ENCODE measurements around the gene PDE2A. TPM values are rescaled to one million over a fixed set of nuclear protein-coding genes. Genes with fewer than 3 reads are reported as not detected.
A peak's percentile ranks its signal among the peaks of the same experiment; 100 is the strongest.

The PDE2A gene
- total RNA-seq, 2 experiments from 2014 or later = 0.83 TPM; not detected in 1

- Mint-ChIP-seq H3K4me1 (peaks cover 11% of the 10 kb centered on the region), H3K4me3 (no peak overlapping the region), H3K9me3 (no peaks in the 10 kb centered on the region), H3K27ac (peak overlapping the region; percentile 42), H3K36me3 (peaks cover 19% of the 10 kb centered on the region), H3K27me3 (no peaks in the 10 kb centered on the region)
- DNase-seq (no peak), ATAC-seq (ENCODE audit: low read depth) (no peak)
- POLR2A ChIA-PET = no interaction called here
These were observed 38.0 kb upstream of the PDE2A start for GRCh38 chr11:72712168-72712751.

- Mint-ChIP-seq H3K27ac (no peak overlapping the region), H3K4me3 (no peak overlapping the region), H3K27me3 (no peaks in the 10 kb centered on the region), H3K4me1 (peaks cover 9% of the 10 kb centered on the region), H3K36me3 (peaks cover 23% of the 10 kb centered on the region), H3K9me3 (no peaks in the 10 kb centered on the region)
- no peak for DNase-seq
- POLR2A ChIA-PET = no interaction called here
- no peak for ATAC-seq (ENCODE audit: low read depth)
These were observed 36.9 kb upstream of the PDE2A start for GRCh38 chr11:72711141-72711540.

- Mint-ChIP-seq H3K4me3 (no peak overlapping the region), H3K4me1 (peaks cover 7% of the 10 kb centered on the region), H3K27me3 (no peaks in the 10 kb centered on the region), H3K27ac (no peak overlapping the region), H3K9me3 (no peaks in the 10 kb centered on the region), H3K36me3 (peaks cover 25% of the 10 kb centered on the region)
- POLR2A ChIA-PET = no interaction called here
- ATAC-seq (ENCODE audit: low read depth) (no peak), DNase-seq (no peak)
These were observed 36.1 kb upstream of the PDE2A start for GRCh38 chr11:72710278-72710677.

- Mint-ChIP-seq H3K36me3 (peaks cover 25% of the 10 kb centered on the region), H3K27me3 (no peaks in the 10 kb centered on the region), H3K9me3 (no peaks in the 10 kb centered on the region), H3K4me1 (peaks cover 3% of the 10 kb centered on the region), H3K27ac (no peak overlapping the region), H3K4me3 (no peak overlapping the region)
- DNase-seq = no peak
- POLR2A ChIA-PET = interaction anchor here (0.7 kb wide), 1 partner anchor 275 kb away, joined by 4 read pairs; the partner anchor contains the start of gene CLPB
- ATAC-seq (ENCODE audit: low read depth) = no peak
These were observed 35.4 kb upstream of the PDE2A start for GRCh38 chr11:72709478-72710238.

GRCh38 chr11:72707032-72707431 is 32.8 kb upstream of the PDE2A start:
- H3K9me3 Mint-ChIP-seq = no peaks in the 10 kb centered on the region
- ATAC-seq (ENCODE audit: low read depth) (no peak), DNase-seq (no peak)
- H3K27ac Mint-ChIP-seq = no peak overlapping the region
- peaks cover 21% of the 10 kb centered on the region for H3K36me3 Mint-ChIP-seq
- H3K27me3 Mint-ChIP-seq = no peaks in the 10 kb centered on the region
- peaks cover 3% of the 10 kb centered on the region for H3K4me1 Mint-ChIP-seq
- H3K4me3 Mint-ChIP-seq = no peak overlapping the region
- POLR2A ChIA-PET = no interaction called here

- no peak overlapping the region for H3K27ac Mint-ChIP-seq
These were observed 32.4 kb upstream of the PDE2A start for GRCh38 chr11:72706579-72706978.

GRCh38 chr11:72705442-72706365 is 31.5 kb upstream of the PDE2A start:
- POLR2A ChIA-PET = interaction anchor here (0.6 kb wide), 1 partner anchor 20 kb away, joined by 3 read pairs; no protein-coding TSS in a partner anchor
- Mint-ChIP-seq H3K27me3 (no peaks in the 10 kb centered on the region), H3K9me3 (no peaks in the 10 kb centered on the region), H3K4me3 (no peak overlapping the region), H3K36me3 (peaks cover 22% of the 10 kb centered on the region), H3K4me1 (peaks cover 3% of the 10 kb centered on the region), H3K27ac (no peak overlapping the region)
- DNase-seq (no peak), ATAC-seq (ENCODE audit: low read depth) (no peak)

More at GRCh38 chr11:72706579-72706978, 32.4 kb upstream of the PDE2A start:
- POLR2A ChIA-PET = interaction anchor here (0.6 kb wide), 1 partner anchor 19 kb away, joined by 3 read pairs; no protein-coding TSS in a partner anchor
- no peak overlapping the region for H3K4me3 Mint-ChIP-seq
- H3K4me1 Mint-ChIP-seq = peaks cover 3% of the 10 kb centered on the region
- no peaks in the 10 kb centered on the region for H3K27me3 Mint-ChIP-seq
- H3K36me3 Mint-ChIP-seq = peaks cover 21% of the 10 kb centered on the region
- no peak for ATAC-seq (ENCODE audit: low read depth)
- H3K9me3 Mint-ChIP-seq = no peaks in the 10 kb centered on the region
- no peak for DNase-seq

- POLR2A ChIA-PET = no interaction called here
- H3K27me3 Mint-ChIP-seq = no peaks in the 10 kb centered on the region
- H3K27ac Mint-ChIP-seq = peak overlapping the region; percentile 49
- no peak overlapping the region for H3K4me3 Mint-ChIP-seq
- H3K4me1 Mint-ChIP-seq = peaks cover 3% of the 10 kb centered on the region
- no peak for DNase-seq
- no peak for ATAC-seq (ENCODE audit: low read depth)
- H3K9me3 Mint-ChIP-seq = no peaks in the 10 kb centered on the region
- peaks cover 27% of the 10 kb centered on the region for H3K36me3 Mint-ChIP-seq
These were observed 30.6 kb upstream of the PDE2A start for GRCh38 chr11:72704783-72705265.

- ATAC-seq (ENCODE audit: low read depth) = no peak
- DNase-seq = no peak
- H3K27ac Mint-ChIP-seq = no peak overlapping the region
- H3K27me3 Mint-ChIP-seq = no peaks in the 10 kb centered on the region
- POLR2A ChIA-PET = interaction anchor here (0.9 kb wide), 1 partner anchor 89 kb away, joined by 4 read pairs; no protein-coding TSS in a partner anchor
- H3K9me3 Mint-ChIP-seq = no peaks in the 10 kb centered on the region
- H3K36me3 Mint-ChIP-seq = peaks cover 25% of the 10 kb centered on the region
- peaks cover 1% of the 10 kb centered on the region for H3K4me1 Mint-ChIP-seq
- H3K4me3 Mint-ChIP-seq = no peak overlapping the region
These were observed 30.0 kb upstream of the PDE2A start for GRCh38 chr11:72704028-72704782.

GRCh38 chr11:72703267-72704008 is 29.2 kb upstream of the PDE2A start:
- no peaks in the 10 kb centered on the region for H3K9me3 Mint-ChIP-seq
- H3K4me3 Mint-ChIP-seq = no peak overlapping the region
- H3K27me3 Mint-ChIP-seq = no peaks in the 10 kb centered on the region
- H3K36me3 Mint-ChIP-seq = peaks cover 27% of the 10 kb centered on the region
- no peak overlapping the region for H3K27ac Mint-ChIP-seq
- ATAC-seq (ENCODE audit: low read depth) (no peak), DNase-seq (no peak)
- peaks cover 1% of the 10 kb centered on the region for H3K4me1 Mint-ChIP-seq
- POLR2A ChIA-PET = interaction anchor here (0.9 kb wide), 1 partner anchor 89 kb away, joined by 4 read pairs; no protein-coding TSS in a partner anchor

- peaks cover 1% of the 10 kb centered on the region for H3K4me1 Mint-ChIP-seq
- ATAC-seq (ENCODE audit: low read depth) (no peak), DNase-seq (no peak)
- H3K9me3 Mint-ChIP-seq = no peaks in the 10 kb centered on the region
- H3K4me3 Mint-ChIP-seq = no peak overlapping the region
- H3K36me3 Mint-ChIP-seq = peaks cover 27% of the 10 kb centered on the region
- no peak overlapping the region for H3K27ac Mint-ChIP-seq
- no peaks in the 10 kb centered on the region for H3K27me3 Mint-ChIP-seq
- POLR2A ChIA-PET = no interaction called here
These were observed 28.5 kb upstream of the PDE2A start for GRCh38 chr11:72702577-72703241.

GRCh38 chr11:72702096-72702495 is 27.9 kb upstream of the PDE2A start:
- no peak overlapping the region for H3K4me3 Mint-ChIP-seq
- DNase-seq (no peak), ATAC-seq (ENCODE audit: low read depth) (no peak)
- H3K9me3 Mint-ChIP-seq = no peaks in the 10 kb centered on the region
- H3K4me1 Mint-ChIP-seq = peaks cover 1% of the 10 kb centered on the region
- H3K27ac Mint-ChIP-seq = no peak overlapping the region
- no peaks in the 10 kb centered on the region for H3K27me3 Mint-ChIP-seq
- H3K36me3 Mint-ChIP-seq = peaks cover 24% of the 10 kb centered on the region
- POLR2A ChIA-PET = no interaction called here
